CD4-positive, alpha-beta memory T cell (primary cell): ENCODE measurements around the gene OR2F2. TPM values are rescaled to one million over a fixed set of nuclear protein-coding genes. Genes with fewer than 3 reads are reported as not detected.

Source experiments
- CTCF ChIA-PET: fragments of 350-600 bp; sonication (Branson Sonifier 250); formaldehyde crosslinking; loops from one replicate; lab custom pipeline; 2021; ENCODE audit warnings: inconsistent platforms; ENCODE audit not compliant: partially characterized antibody; lab: Charles Lee
- POLR2A ChIA-PET: fragments of 350-600 bp; sonication (Branson Sonifier 250); formaldehyde crosslinking; loops from one replicate; lab custom pipeline; 2021; ENCODE audit not compliant: partially characterized antibody; lab: Charles Lee
- DNase-seq, 5 donors: peaks; one replicate each; pipeline versions ENCODE4 v3.0.0 to v3.0.0-alpha.2; 2020 to 2022; ENCODE audit warnings: mixed read lengths in 1 of 5
- H3K27ac ChIP-seq: one replicate; pipeline ENCODE4 v1.7.0; 2013; ENCODE audit warnings: low read depth, low read length
- H3K27me3 ChIP-seq: 2 replicates; pipeline ENCODE4 v1.7.0; 2013; ENCODE audit warnings: mild to moderate bottlenecking, low read length, moderate library complexity; ENCODE audit not compliant: insufficient read depth
- H3K36me3 ChIP-seq: 2 replicates; pipeline ENCODE4 v1.7.0; 2013; ENCODE audit warnings: mild to moderate bottlenecking, low read length, moderate library complexity; ENCODE audit not compliant: insufficient read depth
- H3K4me1 ChIP-seq: 2 replicates; pipeline ENCODE4 v1.7.0; 2013; ENCODE audit warnings: mild to moderate bottlenecking, low read length, moderate library complexity; ENCODE audit not compliant: insufficient read depth
- H3K4me3 ChIP-seq, 2 donors: one replicate each; pipeline ENCODE4 v1.7.0; 2013; ENCODE audit warnings: low read length in 2 of 2, mild to moderate bottlenecking in 1 of 2
- H3K9me3 ChIP-seq, 2 donors: one replicate each; pipeline ENCODE4 v1.7.0; 2013; ENCODE audit warnings: low read length in 2 of 2, control low read depth in 1 of 2; ENCODE audit not compliant: control insufficient read depth in 1 of 2
- H3K27ac Mint-ChIP-seq, 7 donors: one replicate each; pipeline ENCODE4 v1.8.0; 2020 to 2021; ENCODE audit warnings: mixed read lengths in 7 of 7, mild to moderate bottlenecking in 6 of 7, inconsistent platforms in 3 of 7, moderate library complexity in 3 of 7
- H3K27me3 Mint-ChIP-seq, 2 donors: one replicate each; pipeline ENCODE4 v1.8.0; 2020 to 2021; ENCODE audit warnings: mixed read lengths in 2 of 2
- H3K36me3 Mint-ChIP-seq, 2 donors: one replicate each; pipeline ENCODE4 v1.8.0; 2020 to 2021; ENCODE audit warnings: mixed read lengths in 2 of 2, inconsistent platforms in 1 of 2, mild to moderate bottlenecking in 1 of 2
- H3K4me1 Mint-ChIP-seq, 4 donors: one replicate each; pipeline ENCODE4 v1.8.0; 2020 to 2021; ENCODE audit warnings: mixed read lengths in 4 of 4, mild to moderate bottlenecking in 1 of 4
- H3K4me3 Mint-ChIP-seq, 8 donors: one replicate each; pipeline ENCODE4 v1.8.0; 2020 to 2021; ENCODE audit warnings: mixed read lengths in 8 of 8, mild to moderate bottlenecking in 7 of 8, moderate library complexity in 6 of 8, inconsistent platforms in 3 of 8
- H3K9me3 Mint-ChIP-seq, 8 donors: one replicate each; pipeline ENCODE4 v1.8.0; 2020 to 2021; ENCODE audit warnings: mixed read lengths in 8 of 8, mild to moderate bottlenecking in 5 of 8, inconsistent platforms in 3 of 8, moderate library complexity in 1 of 8
- intact Hi-C: fragments of 100-400 bp; cut with micrococcal nuclease; formaldehyde crosslinking; loops from one replicate; pipeline ENCODE4 v1.15.1; 2023
- polyA plus RNA-seq, 2 donors: library from polyadenylated mRNA; unstranded; fragments of 300-500 nt; fragmentation: Illumina TruSeq; gene quantifications; one replicate each; pipeline ENCODE4 v1.2.3, GENCODE V29; 2021
- total RNA-seq, 2 experiments: library from RNA; stranded (reverse); gene quantifications; one replicate each; pipeline ENCODE4 v1.2.3, GENCODE V29; 2021

Gene OR2F2
- total and polyA plus RNA-seq, 4 experiments from 2014 or later, result not detected

GRCh38 chr7:143913945-143914615 lies 21.0 kb upstream of the OR2F2 start:
- Histone ChIP-seq H3K27me3 (no peaks in the 10 kb centered on the region), H3K27ac (no peak overlapping the region), H3K4me1 (no peaks in the 10 kb centered on the region), H3K4me3 (no peak overlapping the region), H3K9me3 (no peaks in the 10 kb centered on the region), H3K36me3 (no peaks in the 10 kb centered on the region)
- peaks cover 4 to 13% of the 10 kb centered on the region in 2 donors for H3K27me3 Mint-ChIP-seq
- H3K9me3 Mint-ChIP-seq, result no peaks in the 10 kb centered on the region
- ChIA-PET CTCF (no interaction called here), POLR2A (no interaction called here)
- intact Hi-C loops, result no loop called here
- H3K36me3 Mint-ChIP-seq, result no peaks in the 10 kb centered on the region
- no peaks in the 10 kb centered on the region for H3K4me1 Mint-ChIP-seq
- H3K4me3 Mint-ChIP-seq, result no peak overlapping the region
- DNase-seq, result no peak
- H3K27ac Mint-ChIP-seq, result no peak overlapping the region

DNA sequence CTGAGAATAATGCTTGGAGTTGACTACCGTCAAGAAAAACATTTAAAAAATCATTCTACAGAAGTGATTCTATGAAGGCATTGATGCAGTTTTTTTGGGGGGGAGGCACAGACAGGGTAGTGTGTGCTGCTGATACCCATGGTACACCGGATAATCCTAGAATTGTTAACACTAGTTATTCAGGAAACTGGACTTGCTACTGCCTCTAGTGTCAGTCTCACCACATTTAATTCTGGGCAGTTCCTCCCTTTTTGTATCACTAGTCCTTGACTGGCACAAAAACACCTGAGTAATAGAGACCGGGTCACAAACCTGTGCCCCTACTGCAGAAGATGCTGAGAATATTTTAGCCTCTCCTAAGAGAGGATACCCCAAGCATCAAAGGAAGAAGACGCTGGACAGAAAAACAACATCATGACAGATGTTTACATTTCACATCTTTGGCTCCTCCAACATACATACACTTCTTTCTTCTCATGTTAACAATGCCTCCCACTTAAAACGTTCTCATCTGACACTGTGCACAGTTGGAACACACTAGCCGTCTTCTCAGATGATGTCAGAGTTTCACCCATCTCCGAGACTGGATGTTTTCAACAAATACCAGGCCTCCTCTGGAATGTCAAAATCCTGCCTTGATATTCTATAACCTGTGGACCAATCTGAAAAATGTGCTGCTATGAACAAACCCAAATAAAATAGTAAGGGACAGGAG lies 19.9 kb upstream of the OR2F2 start:
- no peak for DNase-seq
- Mint-ChIP-seq H3K36me3 (no peaks in the 10 kb centered on the region), H3K9me3 (no peaks in the 10 kb centered on the region), H3K4me3 (no peak overlapping the region), H3K27me3 (peaks cover 8 to 18% of the 10 kb centered on the region in 2 donors), H3K27ac (no peak overlapping the region), H3K4me1 (no peaks in the 10 kb centered on the region)
- H3K9me3 ChIP-seq, result no peaks in the 10 kb centered on the region
- H3K4me1 ChIP-seq, result no peaks in the 10 kb centered on the region
- no peak overlapping the region for H3K27ac ChIP-seq
- ChIA-PET POLR2A (no interaction called here), CTCF (no interaction called here)
- intact Hi-C loops, result no loop called here
- H3K36me3 ChIP-seq, result no peaks in the 10 kb centered on the region
- H3K27me3 ChIP-seq, result no peaks in the 10 kb centered on the region
- no peak overlapping the region for H3K4me3 ChIP-seq

DNA sequence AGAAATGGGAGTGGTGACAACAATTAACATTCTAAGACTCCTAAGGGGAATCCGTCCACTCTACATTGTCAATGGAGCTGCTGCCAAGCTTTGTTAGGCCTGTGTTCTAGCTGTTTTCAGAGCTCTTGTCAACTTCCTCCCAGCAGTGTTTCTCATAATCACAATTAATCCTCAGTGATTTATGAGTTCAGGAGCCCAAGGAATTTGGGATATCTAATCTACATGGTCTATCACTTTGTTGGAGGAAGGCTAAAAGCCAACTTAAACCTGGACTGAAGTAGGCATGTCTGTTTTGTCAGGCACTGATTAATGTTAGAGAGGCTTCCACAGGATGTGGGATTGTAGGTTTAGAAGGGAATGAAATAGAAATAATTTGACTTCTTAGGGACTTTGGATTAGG lies 10.2 kb upstream of the OR2F2 start:
- ChIA-PET CTCF (no interaction called here), POLR2A (no interaction called here)
- intact Hi-C loops, result no loop called here
- no peak overlapping the region for H3K4me3 Mint-ChIP-seq
- peaks cover 6% of the 10 kb centered on the region for H3K27me3 ChIP-seq
- peaks cover 10 to 13% of the 10 kb centered on the region in 2 donors for H3K27me3 Mint-ChIP-seq
- no peaks in the 10 kb centered on the region for H3K36me3 ChIP-seq
- DNase-seq, result no peak
- no peaks in the 10 kb centered on the region for H3K9me3 Mint-ChIP-seq
- no peaks in the 10 kb centered on the region for H3K4me1 ChIP-seq
- H3K27ac Mint-ChIP-seq, result no peak overlapping the region
- no peaks in the 10 kb centered on the region for H3K4me1 Mint-ChIP-seq
- no peak overlapping the region for H3K27ac ChIP-seq
- H3K9me3 ChIP-seq, result no peaks in the 10 kb centered on the region
- no peaks in the 10 kb centered on the region for H3K36me3 Mint-ChIP-seq
- no peak overlapping the region for H3K4me3 ChIP-seq

DNA sequence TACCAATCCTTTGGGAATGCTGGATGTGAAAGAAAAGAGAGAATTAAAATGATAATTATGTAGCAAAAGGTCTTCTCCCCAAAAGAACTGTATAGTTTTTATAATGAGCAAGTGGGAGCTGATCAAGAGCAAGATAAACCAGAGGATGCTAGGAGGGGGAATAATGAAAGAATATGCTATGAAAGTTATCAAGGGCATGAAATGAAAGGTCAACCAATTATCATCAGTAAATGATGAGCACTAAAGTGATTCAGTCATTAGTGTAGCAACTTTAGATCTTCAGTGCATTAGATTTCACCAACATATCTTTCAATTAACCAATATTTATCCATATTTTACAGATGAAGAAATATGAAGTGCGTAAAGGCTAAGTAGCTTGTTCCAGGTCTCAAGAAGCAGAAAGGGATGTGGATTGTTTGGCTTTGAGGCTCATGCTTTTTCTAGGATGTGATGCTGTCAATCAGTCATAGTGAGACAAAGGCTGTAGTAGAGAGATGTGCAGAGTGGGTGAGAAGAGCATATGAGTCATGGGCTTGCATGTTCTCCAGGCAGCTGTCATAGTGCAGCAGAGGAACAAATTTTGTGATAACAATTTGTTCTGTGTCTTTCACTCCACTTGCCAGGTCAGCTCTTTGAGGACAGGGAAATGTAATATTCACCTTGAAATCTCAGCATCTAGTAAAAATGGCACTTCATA lies 5.7 kb upstream of the OR2F2 start:
- no peak for DNase-seq

GRCh38 chr7:143931739-143932138 lies 3.3 kb upstream of the OR2F2 start:
- intact Hi-C loops, result no loop called here
- Mint-ChIP-seq H3K4me1 (peaks cover 0 to 1% (median 0%) of the 10 kb centered on the region in 4 donors), H3K27ac (peak overlapping the region in 1 of 7 donors; percentile 39), H3K36me3 (peaks cover 0 to 7% of the 10 kb centered on the region in 2 donors), H3K27me3 (peaks cover 2 to 15% of the 10 kb centered on the region in 2 donors), H3K9me3 (peaks cover 2 to 18% (median 12%) of the 10 kb centered on the region in 8 donors), H3K4me3 (no peak overlapping the region)
- Histone ChIP-seq H3K9me3 (no peaks in the 10 kb centered on the region), H3K4me1 (no peaks in the 10 kb centered on the region), H3K27me3 (no peaks in the 10 kb centered on the region), H3K4me3 (no peak overlapping the region), H3K36me3 (no peaks in the 10 kb centered on the region), H3K27ac (no peak overlapping the region)
- CTCF ChIA-PET, result no interaction called here
- no peak for DNase-seq
- POLR2A ChIA-PET, result no interaction called here

More for the DNA sequence above, 5.7 kb upstream of the OR2F2 start:
- intact Hi-C loops, result no loop called here
- no peak overlapping the region for H3K4me3 ChIP-seq
- Mint-ChIP-seq H3K9me3 (peaks cover 0 to 14% (median 11%) of the 10 kb centered on the region in 8 donors), H3K4me3 (no peak overlapping the region), H3K27me3 (peaks cover 2 to 6% of the 10 kb centered on the region in 2 donors), H3K4me1 (peaks cover 0 to 1% (median 0%) of the 10 kb centered on the region in 4 donors), H3K36me3 (peaks cover 0 to 7% of the 10 kb centered on the region in 2 donors), H3K27ac (no peak overlapping the region)
- CTCF ChIA-PET, result no interaction called here
- H3K27ac ChIP-seq, result no peak overlapping the region
- H3K27me3 ChIP-seq, result no peaks in the 10 kb centered on the region
- H3K9me3 ChIP-seq, result no peaks in the 10 kb centered on the region
- POLR2A ChIA-PET, result no interaction called here
- no peaks in the 10 kb centered on the region for H3K4me1 ChIP-seq
- H3K36me3 ChIP-seq, result no peaks in the 10 kb centered on the region

- H3K27ac ChIP-seq, result no peak overlapping the region
- CTCF ChIA-PET, result no interaction called here
- peaks cover 0 to 1% (median 0%) of the 10 kb centered on the region in 4 donors for H3K4me1 Mint-ChIP-seq
- H3K9me3 ChIP-seq, result no peaks in the 10 kb centered on the region
- H3K27ac Mint-ChIP-seq, result no peak overlapping the region
- peaks cover 0 to 7% of the 10 kb centered on the region in 2 donors for H3K36me3 Mint-ChIP-seq
- no peaks in the 10 kb centered on the region for H3K36me3 ChIP-seq
- H3K4me3 ChIP-seq, result no peak overlapping the region
- no peak for DNase-seq
- no peaks in the 10 kb centered on the region for H3K27me3 ChIP-seq
- peaks cover 2 to 18% (median 12%) of the 10 kb centered on the region in 8 donors for H3K9me3 Mint-ChIP-seq
- POLR2A ChIA-PET, result no interaction called here
- intact Hi-C loops, result no loop called here
- H3K4me1 ChIP-seq, result no peaks in the 10 kb centered on the region
- H3K4me3 Mint-ChIP-seq, result no peak overlapping the region
- peaks cover 2 to 25% of the 10 kb centered on the region in 2 donors for H3K27me3 Mint-ChIP-seq
Measured at GRCh38 chr7:143936087-143937009, 1.3 kb downstream of the OR2F2 start.
